ENCODE data around the gene MDM2. TPM values are rescaled to one million over a fixed set of nuclear protein-coding genes. Genes with fewer than 3 reads are reported as not detected.

Gene MDM2
- total and polyA plus RNA-seq, 9 of the 15 experiments (the other 6 are each of a cell fraction or from before 2014, with no cell fraction given): 13.6 to 100 (median 49.0) TPM

DNA sequence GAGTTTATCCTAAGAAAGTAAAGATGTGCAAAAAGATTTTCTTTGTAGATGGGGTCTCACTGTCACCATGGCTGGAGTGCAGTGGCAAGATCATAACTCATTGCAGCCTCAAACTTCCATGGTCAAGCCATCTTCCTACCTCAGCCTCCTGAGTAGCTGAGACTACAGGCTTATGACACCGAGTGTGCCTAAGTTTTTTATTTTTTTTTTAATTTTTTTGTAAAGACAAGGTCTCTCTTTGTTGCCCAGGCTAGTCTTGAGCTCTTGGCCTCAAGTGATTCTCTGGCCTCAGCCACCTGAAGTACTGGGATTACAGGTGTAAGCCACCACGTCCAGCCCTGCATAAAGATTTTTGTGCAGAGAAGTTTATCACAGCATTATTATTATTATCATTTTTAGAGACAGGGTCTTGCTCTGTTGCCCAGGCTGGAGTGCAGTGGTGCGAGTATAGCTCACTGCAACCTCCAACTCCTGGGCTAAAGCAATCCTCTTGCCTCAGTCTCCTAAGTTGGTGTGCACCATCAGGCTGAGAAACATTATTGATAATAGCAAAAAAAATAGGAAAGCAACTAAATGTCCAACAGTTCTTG, 19.3 kb upstream of the MDM2 start:
- H2AFZ ChIP-seq (ENCODE audit: low read depth, low read length): no peak overlapping the region
- ATAC-seq: no peak

More for the DNA sequence above, 19.3 kb upstream of the MDM2 start:
- no peaks in the 10 kb centered on the region for H3K27me3 ChIP-seq (ENCODE audit: control insufficient read depth in 2 of 2, insufficient read depth in 2 of 2, low read length in 2 of 2)
- no peaks in the 10 kb centered on the region for H3K9me1 ChIP-seq (ENCODE audit: control insufficient read depth, insufficient read depth, low read length)
- no peak overlapping the region for H3K4me3 ChIP-seq
- H3K27ac ChIP-seq (ENCODE audit: extremely low read depth, low read depth, low read length): no peak overlapping the region
- no peaks in the 10 kb centered on the region for H3K36me3 ChIP-seq (ENCODE audit: control insufficient read depth, insufficient read depth, low read length)
- H3K9me3 ChIP-seq (replicated peaks; ENCODE audit: control insufficient read depth, insufficient read depth, low read depth, low read length): no peaks in the 10 kb centered on the region
- no peak overlapping the region for H3K9ac ChIP-seq (ENCODE audit: insufficient read depth in 1 of 2, low read depth in 2 of 2, low read length in 2 of 2)
- TF ChIP-seq KDM1A (IDR thresholded peaks at IDR 0.05) (no peak), TEAD4 (IDR thresholded peaks at IDR 0.05; ENCODE audit: low read length) (no peak), TEAD4 (CRISPR knock-in tag; IDR thresholded peaks at IDR 0.05; ENCODE audit: borderline replicate concordance) (no peak), SREBF2 (CRISPR knock-in tag; IDR thresholded peaks at IDR 0.05) (no peak), SPI1 (IDR thresholded peaks at IDR 0.05; ENCODE audit: borderline replicate concordance, low read depth, low read length) (no peak), GATAD2A (IDR thresholded peaks at IDR 0.05) (no peak), ZNF134 (CRISPR knock-in tag; conservative IDR thresholded peaks at IDR 0.05) (no peak), EZH2 (IDR thresholded peaks at IDR 0.05; ENCODE audit: borderline replicate concordance, low read depth, low read length) (no peak), ZNF76 (CRISPR knock-in tag; IDR thresholded peaks at IDR 0.05; ENCODE audit: borderline replicate concordance) (no peak), ZFP36 (IDR thresholded peaks at IDR 0.05; ENCODE audit: low read depth, low read length, partially characterized antibody) (no peak), ESRRB (CRISPR knock-in tag; IDR thresholded peaks at IDR 0.05; ENCODE audit: borderline replicate concordance) (no peak), CBX3 (IDR thresholded peaks at IDR 0.05; ENCODE audit: borderline replicate concordance in 1 of 2, low read length in 2 of 2) (no peak)
- TF ChIP-seq, protein P1, sequence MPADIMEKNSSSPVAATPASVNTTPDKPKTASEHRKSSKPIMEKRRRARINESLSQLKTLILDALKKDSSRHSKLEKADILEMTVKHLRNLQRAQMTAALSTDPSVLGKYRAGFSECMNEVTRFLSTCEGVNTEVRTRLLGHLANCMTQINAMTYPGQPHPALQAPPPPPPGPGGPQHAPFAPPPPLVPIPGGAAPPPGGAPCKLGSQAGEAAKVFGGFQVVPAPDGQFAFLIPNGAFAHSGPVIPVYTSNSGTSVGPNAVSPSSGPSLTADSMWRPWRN (IDR thresholded peaks at IDR 0.05; ENCODE audit: low read depth): no peak
- TF ChIP-seq, protein P2, sequence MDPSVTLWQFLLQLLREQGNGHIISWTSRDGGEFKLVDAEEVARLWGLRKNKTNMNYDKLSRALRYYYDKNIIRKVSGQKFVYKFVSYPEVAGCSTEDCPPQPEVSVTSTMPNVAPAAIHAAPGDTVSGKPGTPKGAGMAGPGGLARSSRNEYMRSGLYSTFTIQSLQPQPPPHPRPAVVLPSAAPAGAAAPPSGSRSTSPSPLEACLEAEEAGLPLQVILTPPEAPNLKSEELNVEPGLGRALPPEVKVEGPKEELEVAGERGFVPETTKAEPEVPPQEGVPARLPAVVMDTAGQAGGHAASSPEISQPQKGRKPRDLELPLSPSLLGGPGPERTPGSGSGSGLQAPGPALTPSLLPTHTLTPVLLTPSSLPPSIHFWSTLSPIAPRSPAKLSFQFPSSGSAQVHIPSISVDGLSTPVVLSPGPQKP (CRISPR knock-in tag; IDR thresholded peaks at IDR 0.05): no peak
- TF ChIP-seq, protein P3, sequence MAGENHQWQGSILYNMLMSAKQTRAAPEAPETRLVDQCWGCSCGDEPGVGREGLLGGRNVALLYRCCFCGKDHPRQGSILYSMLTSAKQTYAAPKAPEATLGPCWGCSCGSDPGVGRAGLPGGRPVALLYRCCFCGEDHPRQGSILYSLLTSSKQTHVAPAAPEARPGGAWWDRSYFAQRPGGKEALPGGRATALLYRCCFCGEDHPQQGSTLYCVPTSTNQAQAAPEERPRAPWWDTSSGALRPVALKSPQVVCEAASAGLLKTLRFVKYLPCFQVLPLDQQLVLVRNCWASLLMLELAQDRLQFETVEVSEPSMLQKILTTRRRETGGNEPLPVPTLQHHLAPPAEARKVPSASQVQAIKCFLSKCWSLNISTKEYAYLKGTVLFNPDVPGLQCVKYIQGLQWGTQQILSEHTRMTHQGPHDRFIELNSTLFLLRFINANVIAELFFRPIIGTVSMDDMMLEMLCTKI (IDR thresholded peaks at IDR 0.05; ENCODE audit: partially characterized antibody): no peak
- H3K4me2 ChIP-seq (ENCODE audit: insufficient read depth, low read length): no peak overlapping the region
- H3K4me1 ChIP-seq (replicated peaks in 1 of 2; ENCODE audit: control insufficient read depth in 2 of 2, insufficient read depth in 2 of 2, low read length in 2 of 2): peaks cover 4 to 8% of the 10 kb centered on the region in 2 experiments; a peak in 4 of 5 replicates
- in situ Hi-C loops (cut with MboI): no loop called here
- 48% methylated on average over 3 of the region's 3 CpGs for WGBS (ENCODE audit: insufficient coverage, low coverage, missing lambda C conversion rate)
- POLR2A ChIA-PET: interaction anchor here (2.1 kb wide), 1 partner anchor 19 kb away, joined by 6 read pairs; the partner anchor contains the start of gene MDM2
- CTCF ChIA-PET (ENCODE audit: low intra/inter-chr PET ratio): no interaction called here
- DNase-seq (ENCODE audit: extremely low read depth in 1 of 4, low spot score in 3 of 4) (no peak), FAIRE-seq (no peak)
- no TSS peak for BruUV-seq (replicated peaks)
- no peaks in the 10 kb centered on the region for H3K79me2 ChIP-seq (ENCODE audit: control insufficient read depth, insufficient read depth, low read length)
- intact Hi-C loops (cut with micrococcal nuclease): no loop called here
- no peaks in the 10 kb centered on the region for H4K20me1 ChIP-seq (replicated peaks; ENCODE audit: control insufficient read depth, insufficient read depth, low read length)

Data from K562 (cell line).